Activated B cell treated with CpG ODN at 0.5 μM for 24 hours (primary cell): Measurements from ENCODE around the gene PCDH9. TPM values are rescaled to one million over a fixed set of nuclear protein-coding genes. Genes with fewer than 3 reads are reported as not detected.
"Not testable (repeated sequence)": the region's sequence is repeated elsewhere in the genome, so short reads cannot be mapped to it uniquely, and the experiment has no call there.

Source experiments
- ATAC-seq: fragments of 200-7000 bp; cut with Tn5 transposase; one replicate; pipeline ENCODE4 v1.10.0; 2021; ENCODE audit warnings: low read depth, mild to moderate bottlenecking, moderate library complexity
- CTCF ChIA-PET: fragments of 350-600 bp; sonication (Branson Sonifier 250); formaldehyde crosslinking; loops from one replicate; lab custom pipeline; 2021; ENCODE audit warnings: antibody characterized with exemption; lab: Charles Lee
- POLR2A ChIA-PET: fragments of 350-600 bp; sonication (Branson Sonifier 250); formaldehyde crosslinking; loops from one replicate; lab custom pipeline; 2021; ENCODE audit warnings: antibody characterized with exemption; lab: Charles Lee
- DNase-seq: peaks from one replicate; pipeline ENCODE4 v3.0.0; 2022
- H3K27ac Mint-ChIP-seq: one replicate; pipeline ENCODE4 v1.8.0; 2020; ENCODE audit warnings: mixed read lengths
- H3K27me3 Mint-ChIP-seq: one replicate; pipeline ENCODE4 v1.8.0; 2021; ENCODE audit warnings: mixed read lengths
- H3K36me3 Mint-ChIP-seq: one replicate; pipeline ENCODE4 v1.8.0; 2021; ENCODE audit warnings: low read depth, mixed read lengths
- H3K4me1 Mint-ChIP-seq: one replicate; pipeline ENCODE4 v1.8.0; 2021; ENCODE audit warnings: mixed read lengths
- H3K4me3 Mint-ChIP-seq: one replicate; pipeline ENCODE4 v1.8.0; 2020; ENCODE audit warnings: mild to moderate bottlenecking, mixed read lengths
- H3K9me3 Mint-ChIP-seq: one replicate; pipeline ENCODE4 v1.8.0; 2020; ENCODE audit warnings: mixed read lengths
- CTCF ChIP-seq: fragments of 200-600 bp; IDR thresholded peaks from one replicate; pipeline ENCODE4 v1.8.0; 2022; ENCODE audit warnings: antibody characterized with exemption, mild to moderate bottlenecking
- intact Hi-C: fragments of 100-400 bp; cut with micrococcal nuclease; formaldehyde crosslinking; loops from one replicate; pipeline ENCODE4 v1.15.1; 2024
- total RNA-seq: library from RNA; stranded (reverse); gene quantifications from 2 replicates; pipeline ENCODE4 v1.2.3, GENCODE V29; 2022

PCDH9 gene
- total RNA-seq, 1 donor from 2014 or later, result 6.4 TPM

GRCh38 chr13:66778461-66778860 is 451.7 kb downstream of the PCDH9 start:
- CTCF ChIA-PET, result no interaction called here
- Mint-ChIP-seq H3K4me1 (no peaks in the 10 kb centered on the region), H3K27ac (no peak overlapping the region), H3K4me3 (no peak overlapping the region), H3K9me3 (no peaks in the 10 kb centered on the region), H3K36me3 (no peaks in the 10 kb centered on the region), H3K27me3 (no peaks in the 10 kb centered on the region)
- ATAC-seq (no peak), DNase-seq (no peak)
- POLR2A ChIA-PET, result no interaction called here
- intact Hi-C loops, result no loop called here
- TF ChIP-seq CTCF, result no peak

GRCh38 chr13:66775196-66775595 is 454.9 kb downstream of the PCDH9 start:
- ChIA-PET POLR2A (no interaction called here), CTCF (no interaction called here)
- intact Hi-C loops, result no loop called here
- no peak overlapping the region for H3K27ac Mint-ChIP-seq
- DNase-seq (no peak), ATAC-seq (no peak)
- H3K27me3 Mint-ChIP-seq, result no peaks in the 10 kb centered on the region
- H3K4me1 Mint-ChIP-seq, result no peaks in the 10 kb centered on the region
- TF ChIP-seq CTCF, result no peak
- H3K9me3 Mint-ChIP-seq, result no peaks in the 10 kb centered on the region
- no peaks in the 10 kb centered on the region for H3K36me3 Mint-ChIP-seq
- no peak overlapping the region for H3K4me3 Mint-ChIP-seq

DNA sequence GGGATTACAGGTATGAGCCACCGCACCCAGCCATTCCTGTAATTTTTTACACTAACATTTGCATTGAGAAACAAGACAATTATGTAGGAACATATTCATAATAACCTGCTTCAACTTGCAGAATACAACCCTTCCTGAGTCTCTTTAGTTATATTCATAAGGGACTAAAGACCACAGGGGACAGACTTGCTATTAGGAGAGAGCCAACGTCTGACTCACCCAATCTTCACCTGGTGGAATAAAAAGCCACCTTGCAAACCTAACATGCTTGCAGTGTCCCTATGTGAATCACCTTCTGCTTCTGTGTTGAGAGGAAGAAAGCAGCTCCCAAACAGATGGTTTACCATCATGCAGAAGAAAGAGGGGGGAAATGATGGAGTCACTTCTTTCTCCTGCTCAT is 456.1 kb downstream of the PCDH9 start:
- ATAC-seq (no peak), DNase-seq (no peak)
- no peak for TF ChIP-seq CTCF
- H3K9me3 Mint-ChIP-seq, result no peaks in the 10 kb centered on the region
- H3K4me1 Mint-ChIP-seq, result no peaks in the 10 kb centered on the region
- no peak overlapping the region for H3K4me3 Mint-ChIP-seq
- H3K36me3 Mint-ChIP-seq, result no peaks in the 10 kb centered on the region
- ChIA-PET CTCF (no interaction called here), POLR2A (no interaction called here)
- no peak overlapping the region for H3K27ac Mint-ChIP-seq
- intact Hi-C loops, result no loop called here
- H3K27me3 Mint-ChIP-seq, result no peaks in the 10 kb centered on the region

DNA sequence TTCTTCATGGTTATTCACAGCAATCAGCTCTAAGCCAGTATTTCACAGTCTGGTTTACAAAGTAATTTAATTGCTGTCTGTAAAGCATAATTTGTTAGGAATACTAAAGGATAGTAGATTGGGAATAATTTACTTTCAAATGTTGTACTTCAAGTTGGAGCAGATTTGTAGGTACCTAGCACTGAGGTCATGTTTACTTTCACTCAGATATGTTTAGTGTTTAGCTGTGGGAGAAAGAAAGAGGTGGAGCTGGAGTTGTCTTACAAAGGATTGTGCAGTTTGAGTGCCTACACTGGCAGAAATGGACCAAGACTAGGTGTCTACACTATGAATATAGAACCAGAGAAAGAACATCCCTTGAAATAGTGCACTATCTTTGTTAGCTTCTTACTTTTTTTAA is 464.6 kb downstream of the PCDH9 start:
- no peaks in the 10 kb centered on the region for H3K4me1 Mint-ChIP-seq
- no peaks in the 10 kb centered on the region for H3K36me3 Mint-ChIP-seq
- POLR2A ChIA-PET, result no interaction called here
- peaks cover 3% of the 10 kb centered on the region for H3K9me3 Mint-ChIP-seq
- no peak for DNase-seq
- H3K27me3 Mint-ChIP-seq, result no peaks in the 10 kb centered on the region
- no peak overlapping the region for H3K4me3 Mint-ChIP-seq
- H3K27ac Mint-ChIP-seq, result no peak overlapping the region
- CTCF ChIA-PET, result no interaction called here
- intact Hi-C loops, result no loop called here
- no peak for ATAC-seq
- TF ChIP-seq CTCF, result no peak

DNA sequence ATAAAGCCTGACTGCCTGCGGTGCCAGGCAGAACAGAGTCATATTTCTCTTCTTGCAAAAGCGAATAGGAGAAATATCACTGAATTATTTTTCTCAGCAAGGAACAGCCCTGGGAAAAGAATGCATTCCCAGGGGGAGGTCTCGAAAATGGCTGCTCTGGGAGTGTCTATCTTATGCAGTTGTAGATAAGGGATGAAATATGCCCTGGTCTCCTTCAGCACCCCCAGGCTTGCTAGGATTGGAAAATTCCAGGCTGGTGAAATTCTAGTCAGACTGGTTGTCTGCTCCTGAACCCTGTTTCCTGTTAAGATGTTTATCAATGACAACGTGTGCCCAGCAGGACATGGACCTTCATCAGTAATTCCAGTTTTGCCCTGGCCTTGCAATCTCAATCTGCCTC is 469.5 kb downstream of the PCDH9 start:
- intact Hi-C loops, result loop anchor here (5.0 kb wide), 1 partner anchor 1083 kb away; no protein-coding TSS in a partner anchor
- DNase-seq, H3K4me1 Mint-ChIP-seq, POLR2A ChIA-PET, CTCF ChIA-PET, H3K27me3 Mint-ChIP-seq, H3K36me3 Mint-ChIP-seq, H3K27ac Mint-ChIP-seq, H3K4me3 Mint-ChIP-seq, ATAC-seq: not testable (repeated sequence)
- peaks cover 12% of the 10 kb centered on the region for H3K9me3 Mint-ChIP-seq

- peaks cover 2% of the 10 kb centered on the region for H3K36me3 Mint-ChIP-seq
- ATAC-seq (no peak), DNase-seq (no peak)
- no peak for TF ChIP-seq CTCF
- no peak overlapping the region for H3K4me3 Mint-ChIP-seq
- intact Hi-C loops, result loop anchor here (5.0 kb wide), 1 partner anchor 1083 kb away; no protein-coding TSS in a partner anchor
- no peaks in the 10 kb centered on the region for H3K27me3 Mint-ChIP-seq
- H3K9me3 Mint-ChIP-seq, result peaks cover 12% of the 10 kb centered on the region
- no peak overlapping the region for H3K27ac Mint-ChIP-seq
- ChIA-PET CTCF (no interaction called here), POLR2A (no interaction called here)
- H3K4me1 Mint-ChIP-seq, result no peaks in the 10 kb centered on the region
Observed at GRCh38 chr13:66759919-66760318, 470.2 kb downstream of the PCDH9 start.
